NCI-H345 (cell line): ENCODE results near the gene RGL3.
A peak's percentile ranks its signal among the peaks of the same experiment; 100 is the strongest.
"Not testable (repeated sequence)": the region's sequence is repeated elsewhere in the genome, so short reads cannot be mapped to it uniquely, and the experiment has no call there.

Experiments used
- DNase-seq: peaks from one replicate; lab custom pipeline; 2025; lab: John Stamatoyannopoulos, UW

The RGL3 gene

DNA sequence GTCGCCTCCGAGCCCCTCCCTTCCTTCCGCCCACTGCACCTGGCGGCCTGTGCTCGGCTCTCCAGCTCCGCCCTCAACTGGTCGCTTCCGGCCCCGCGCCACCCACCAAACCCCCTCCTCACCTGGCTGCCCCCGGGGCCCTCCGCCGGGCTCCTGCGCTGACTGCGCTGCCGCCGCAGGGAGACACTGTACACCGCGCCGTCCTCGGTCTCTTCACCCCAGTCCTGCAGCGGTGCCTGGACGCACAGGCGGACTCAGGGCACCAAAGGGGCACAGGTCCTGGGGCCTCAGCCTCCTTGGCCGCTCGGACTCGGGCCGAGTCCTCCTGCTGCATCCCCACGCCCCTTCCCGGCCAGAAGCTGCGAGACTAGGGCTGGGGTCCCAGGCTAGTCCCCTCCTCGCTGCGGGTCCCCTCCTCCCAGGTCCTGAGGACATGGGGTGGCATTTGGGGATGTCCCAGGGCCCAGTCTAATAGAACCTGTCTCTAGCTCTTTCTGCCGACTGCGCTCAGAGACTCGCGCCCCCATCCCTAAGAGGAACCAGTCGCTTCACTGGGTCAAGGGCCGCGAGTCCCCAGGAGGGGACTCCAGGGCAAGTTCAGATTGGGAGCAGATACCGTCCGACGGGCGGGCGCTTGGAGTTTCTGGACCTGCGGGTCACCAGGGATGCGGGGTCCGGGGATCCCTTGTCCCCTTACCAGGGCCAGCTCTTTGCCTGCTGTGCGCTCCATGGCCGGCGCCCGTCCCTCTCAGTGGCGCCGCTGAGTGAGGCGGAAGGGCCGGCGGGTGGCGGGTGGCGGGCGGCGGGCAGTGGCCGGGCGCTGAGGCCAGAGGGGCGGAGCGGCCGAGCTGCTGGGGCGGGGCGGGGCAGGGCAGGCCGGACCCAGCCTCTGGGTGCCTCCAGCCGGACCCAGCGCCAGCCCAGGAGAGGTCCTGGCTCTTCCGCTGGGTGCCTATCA, at the start of gene RGL3:
Gene RGL3 (minus strand): TSS at position 766 of the 958 bp plus-strand sequence. CDS start 36 bp downstream, at position 730.
- peak; percentile 41 for DNase-seq

DNA sequence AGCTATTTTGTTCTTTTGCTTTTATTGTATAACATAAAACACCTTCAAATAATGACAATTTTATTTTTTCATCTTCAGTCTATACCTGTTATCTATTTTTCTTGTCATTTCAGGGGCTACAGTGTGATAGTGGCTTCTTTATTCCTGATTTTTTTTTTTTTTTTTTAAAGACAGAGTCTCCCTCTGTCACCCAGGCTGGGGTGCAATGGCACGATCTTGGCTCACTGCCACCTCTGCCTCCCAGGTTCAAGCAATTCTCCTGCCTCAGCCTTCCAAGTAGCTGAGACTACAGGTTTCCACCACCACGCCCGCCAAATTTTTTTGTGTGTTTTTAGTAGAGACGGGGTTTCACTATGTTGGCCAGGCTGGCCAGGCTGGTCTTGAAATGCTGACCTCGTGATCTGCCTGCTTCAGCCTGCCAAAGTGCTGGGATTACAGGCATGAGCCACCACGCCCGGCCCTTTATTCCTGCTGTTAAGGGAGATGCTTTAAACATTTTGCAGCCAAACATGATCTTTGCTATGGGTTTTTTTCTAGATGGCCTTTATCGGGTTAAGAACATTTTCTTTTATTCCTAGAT, 49.2 kb upstream of the RGL3 start:
- DNase-seq: not testable (repeated sequence)

DNA sequence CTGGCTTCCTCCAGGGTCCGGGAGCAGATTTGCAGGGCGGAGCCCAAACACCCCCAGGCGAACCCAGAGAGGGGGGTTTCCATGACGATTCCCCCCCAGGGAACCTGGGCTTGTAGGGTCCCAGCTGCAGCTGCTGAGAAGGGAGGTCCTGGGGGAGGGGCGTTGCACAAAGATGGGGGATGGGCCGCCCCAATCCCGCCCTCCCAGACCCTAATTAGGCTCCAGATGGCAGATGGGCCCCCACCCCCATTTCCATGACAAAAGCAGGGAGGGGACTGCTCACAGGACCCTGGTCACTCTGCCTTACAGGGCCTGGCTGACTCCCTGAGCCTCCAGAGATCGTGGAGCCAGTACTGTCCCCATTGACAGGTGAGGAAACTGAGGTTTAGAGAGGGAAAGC, 46.5 kb upstream of the RGL3 start:
- no peak for DNase-seq

DNA sequence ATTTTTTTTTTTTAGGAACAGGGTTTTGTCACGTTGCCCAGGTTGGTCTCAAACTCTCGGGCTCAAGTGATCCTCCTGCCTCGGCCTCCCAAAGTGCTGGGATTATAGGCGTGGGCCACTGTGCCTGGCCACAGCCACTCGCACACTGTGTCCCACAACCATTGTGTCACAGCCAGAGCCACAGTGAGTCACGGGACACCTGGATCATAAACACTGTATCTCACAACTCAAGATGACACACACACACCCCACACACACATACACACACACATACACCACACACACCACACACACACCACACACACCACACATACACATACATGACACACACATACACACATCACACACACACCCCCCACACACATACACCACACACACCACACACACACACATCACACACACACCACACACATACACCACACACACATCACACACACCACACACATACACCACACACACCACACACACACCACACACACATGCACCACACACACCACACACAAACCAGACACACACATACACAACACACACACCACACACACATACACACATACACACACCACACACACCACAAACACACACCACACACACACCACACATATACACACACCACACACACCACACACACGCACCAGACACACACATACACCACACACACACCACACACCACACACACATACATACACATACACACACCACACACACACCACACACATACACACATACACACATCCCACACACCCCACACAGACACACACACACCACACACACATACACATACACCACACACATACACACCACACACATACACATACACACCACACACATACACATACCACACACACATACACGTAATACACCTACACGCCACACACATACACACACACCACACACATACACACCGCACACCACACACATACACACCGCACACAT, 45.5 kb upstream of the RGL3 start:
- DNase-seq: no peak

DNA sequence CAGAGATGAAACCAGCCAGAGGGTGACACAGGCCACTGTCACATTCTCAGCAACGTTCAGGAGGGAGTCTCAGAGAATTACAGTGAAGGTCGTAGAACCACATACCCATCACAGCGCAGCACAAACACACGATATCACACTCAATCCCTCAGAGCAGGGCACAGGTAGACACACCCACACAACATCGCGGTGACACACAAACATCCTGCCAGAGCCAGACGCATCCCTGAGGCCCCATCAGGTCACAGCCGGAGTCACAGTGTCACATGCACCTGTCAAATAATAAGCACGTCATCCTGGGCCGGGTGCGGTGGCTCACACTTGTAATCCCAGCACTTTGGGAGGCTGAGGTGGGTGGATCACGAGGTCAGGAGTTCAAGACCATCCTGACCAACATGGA, 44.3 kb upstream of the RGL3 start:
- DNase-seq: no peak

GRCh38 chr19:11461453-11461852, 42.3 kb upstream of the RGL3 start:
- no peak for DNase-seq

- DNase-seq: no peak
Observed at GRCh38 chr19:11460207-11460606, 41.1 kb upstream of the RGL3 start.

- not testable (repeated sequence) for DNase-seq
Observed at GRCh38 chr19:11458912-11459311, 39.8 kb upstream of the RGL3 start.

DNA sequence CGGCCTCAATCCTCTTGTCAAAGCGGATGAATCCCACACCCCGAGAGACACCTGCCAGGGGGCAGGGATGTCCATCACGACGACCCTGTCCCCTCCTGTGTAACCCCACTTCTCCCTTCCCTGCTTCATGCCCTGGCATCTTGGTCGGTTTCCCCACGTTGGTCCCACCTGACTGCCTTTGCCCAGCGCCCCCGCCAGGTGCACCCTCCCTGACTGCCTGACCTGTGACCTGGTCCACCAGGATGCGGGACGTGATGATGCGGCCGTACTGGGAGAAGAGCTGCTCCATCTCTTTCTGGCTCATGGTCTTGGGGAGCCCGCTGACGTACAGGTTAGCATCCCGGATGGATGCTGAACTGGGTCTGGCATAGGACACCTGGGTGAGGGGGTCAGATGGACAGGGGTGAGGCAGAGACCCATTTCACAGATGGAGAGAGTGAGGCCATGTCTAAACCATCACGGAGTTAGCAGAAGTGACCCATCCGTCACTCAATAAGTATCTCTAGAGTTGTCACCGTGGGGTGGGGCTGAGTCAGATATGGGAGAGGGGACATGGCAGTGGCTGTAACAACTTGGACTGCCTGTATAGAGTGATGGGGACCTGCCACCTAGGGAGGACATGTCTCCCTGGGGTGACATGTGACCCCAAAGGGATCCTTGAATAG, 39.3 kb upstream of the RGL3 start:
- no peak for DNase-seq

- DNase-seq: no peak
Observed at GRCh38 chr19:11457831-11458230, 38.7 kb upstream of the RGL3 start.

- no peak for DNase-seq
Observed at GRCh38 chr19:11457115-11457514, 38.0 kb upstream of the RGL3 start.

DNA sequence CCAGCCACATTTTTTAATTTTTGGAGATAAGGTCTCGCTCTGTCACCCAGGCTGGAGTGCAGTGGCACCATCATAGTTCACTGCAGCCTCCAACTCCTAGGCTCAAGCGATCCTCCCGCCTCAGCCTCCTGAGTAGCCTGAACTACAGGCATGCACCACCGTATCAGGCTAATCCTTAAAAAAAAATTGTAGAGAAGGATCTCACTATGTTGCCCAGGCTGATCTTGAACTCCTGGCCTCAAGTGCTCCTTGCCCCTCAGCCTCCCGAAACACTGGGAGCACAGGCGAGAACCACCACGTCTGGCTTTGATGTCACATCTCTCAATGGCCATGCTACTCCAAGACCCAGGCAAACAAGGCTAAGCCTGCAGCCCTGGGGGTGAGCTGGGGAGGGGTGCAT, 37.5 kb upstream of the RGL3 start:
- no peak for DNase-seq

DNA sequence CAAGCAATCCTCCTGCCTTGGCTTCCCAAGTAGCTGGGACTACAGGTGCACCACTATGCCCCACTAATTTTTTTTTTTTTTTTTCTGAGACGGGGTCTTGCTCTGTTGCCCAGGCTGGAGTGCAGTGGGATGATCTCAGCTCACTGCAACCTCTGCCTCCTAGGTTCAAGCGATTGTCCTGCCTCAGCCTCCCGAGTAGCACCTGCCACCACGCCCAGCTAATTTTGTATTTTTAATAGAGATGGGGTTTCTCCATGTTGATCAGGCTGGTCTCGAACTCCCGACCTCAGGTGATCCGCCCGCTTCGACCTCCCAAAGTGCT, 36.1 kb upstream of the RGL3 start:
- DNase-seq: not testable (repeated sequence)

DNA sequence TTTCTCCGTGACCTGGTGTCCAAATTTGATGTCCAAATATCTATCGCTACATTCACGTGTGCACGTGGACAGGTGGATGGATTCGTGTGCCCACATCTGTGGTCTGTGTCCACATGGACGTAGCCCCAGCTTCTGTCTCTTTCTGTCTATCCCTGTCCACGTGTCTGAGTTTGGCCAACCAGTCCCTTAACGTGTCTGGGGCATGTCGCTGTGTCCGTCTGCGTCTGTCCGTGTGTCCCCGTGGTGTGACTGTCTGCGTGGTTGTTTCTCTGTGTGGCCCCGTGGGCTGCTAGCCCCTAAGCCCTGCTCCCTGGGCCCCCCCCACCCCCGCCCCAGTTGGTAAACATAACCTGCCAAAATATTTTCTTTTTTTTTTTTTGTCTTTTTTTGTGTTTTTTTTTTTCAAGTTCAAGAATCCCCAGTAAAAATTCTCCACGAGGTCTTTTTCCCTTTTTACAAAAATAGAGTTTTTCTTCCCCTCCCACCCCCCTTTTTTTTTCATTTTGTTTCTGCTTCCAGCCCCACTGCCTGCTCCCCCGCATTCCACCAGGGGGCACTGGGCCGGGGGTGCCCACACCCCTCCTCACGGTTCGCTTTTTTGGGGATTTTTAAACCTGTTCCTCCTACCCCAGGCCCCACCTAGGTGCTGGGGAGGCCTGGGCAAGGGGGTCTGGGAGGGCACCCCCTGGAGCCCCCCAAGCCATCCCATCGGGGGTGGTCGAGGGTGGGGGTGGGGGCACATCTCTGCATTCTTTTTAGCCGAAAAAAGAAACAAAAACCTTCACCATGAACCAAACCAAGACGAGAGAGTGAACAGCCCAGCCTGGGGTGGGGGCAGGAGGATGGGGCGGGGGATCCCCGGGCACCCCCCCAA, 34.6 kb upstream of the RGL3 start:
- no peak for DNase-seq

DNA sequence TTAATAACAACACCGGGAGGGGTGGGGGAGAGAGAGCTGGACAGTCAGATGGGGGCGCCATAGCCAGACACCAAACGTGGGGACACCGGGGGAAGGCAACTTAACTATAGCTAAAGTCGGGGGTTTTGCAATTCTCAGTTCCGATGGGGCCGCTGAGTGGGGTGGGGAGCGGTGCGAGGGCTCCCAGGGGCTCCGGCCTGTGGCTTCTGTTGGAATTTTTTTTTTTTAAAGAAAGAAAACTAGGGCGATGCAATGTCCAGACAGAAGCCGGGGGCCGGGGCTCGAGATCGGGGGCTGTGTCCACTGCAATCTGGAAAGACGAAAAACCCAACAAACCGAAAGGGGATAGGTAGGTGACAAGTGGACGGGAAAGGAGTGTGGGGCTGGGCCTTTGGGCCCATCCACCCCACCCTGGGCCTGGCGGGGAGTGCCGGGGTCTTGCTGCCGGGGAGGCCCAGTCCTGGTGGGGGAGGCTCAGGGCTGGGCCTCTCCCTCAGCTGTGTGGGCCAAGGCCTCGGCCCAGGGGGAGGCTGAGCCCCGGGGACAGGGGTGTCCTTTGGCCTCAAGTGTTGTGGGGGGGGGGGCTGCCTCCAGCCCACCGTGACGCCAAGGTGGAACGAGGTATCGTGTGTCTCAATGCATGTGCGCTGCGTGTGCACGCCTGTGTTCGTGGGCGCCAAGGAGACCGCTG, 33.7 kb upstream of the RGL3 start:
- DNase-seq: no peak

DNA sequence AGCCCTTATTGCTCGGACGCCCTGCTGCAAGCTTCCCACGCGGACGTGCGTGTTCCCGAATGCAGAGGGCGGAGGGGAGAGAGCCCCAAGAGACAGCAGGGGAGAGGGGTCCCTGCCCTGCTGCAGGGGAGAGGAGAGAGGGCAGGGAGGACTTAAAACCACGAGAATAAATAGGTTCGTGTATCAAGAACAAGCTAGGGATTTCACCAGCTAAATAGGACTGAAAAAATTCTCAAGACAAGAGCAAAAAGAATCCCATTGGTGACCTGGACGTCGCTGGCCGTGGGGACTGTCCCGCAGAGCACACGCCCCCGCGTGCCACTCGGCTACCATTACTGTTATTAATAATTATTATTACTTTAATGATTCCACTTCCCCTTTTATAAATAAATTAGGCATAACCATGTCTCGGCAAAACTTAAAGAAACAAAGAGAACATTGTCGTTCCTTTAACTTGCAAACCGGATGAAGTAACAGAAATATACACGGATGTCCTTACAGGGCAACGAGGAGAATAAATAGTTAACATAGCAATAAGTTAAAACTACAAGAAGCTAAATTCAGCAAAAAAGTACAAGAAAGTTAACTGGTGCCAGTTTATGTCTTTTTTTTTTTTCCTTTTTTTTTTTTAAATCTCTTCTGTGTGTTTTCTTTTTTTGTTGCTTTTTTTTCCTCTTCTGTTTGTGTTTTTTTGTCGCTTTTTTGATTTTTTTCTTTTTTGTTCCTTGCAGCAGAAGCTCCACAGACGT, 32.9 kb upstream of the RGL3 start:
- DNase-seq: no peak

DNA sequence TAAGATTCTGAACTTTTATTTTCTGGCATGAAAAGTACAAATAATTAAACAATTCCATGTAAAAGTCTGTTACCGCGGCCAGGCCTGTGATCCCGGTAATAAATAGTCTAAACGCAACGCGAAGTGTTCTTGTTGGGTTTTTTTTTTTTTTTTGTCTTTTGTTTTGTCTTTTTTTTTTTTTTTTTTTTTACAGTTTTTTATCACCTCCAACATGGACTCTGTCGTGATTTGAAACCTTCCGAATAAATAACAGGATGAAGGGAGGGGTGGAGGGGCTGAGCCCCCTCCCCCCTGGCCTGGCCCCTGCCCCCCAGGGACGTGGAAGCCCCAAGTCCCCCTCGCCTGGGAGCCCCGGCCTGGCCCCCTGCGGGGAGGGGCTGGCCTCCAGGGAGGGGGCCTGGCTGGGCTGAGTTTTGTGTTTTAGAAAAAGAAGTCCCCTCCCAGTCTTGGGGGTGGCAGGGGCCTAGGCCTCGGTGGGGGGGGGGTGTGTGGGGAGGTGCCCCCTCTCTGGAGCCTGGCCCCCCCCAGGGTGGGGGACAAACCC, 32.3 kb upstream of the RGL3 start:
- no peak for DNase-seq

- no peak for DNase-seq
Observed at GRCh38 chr19:11450570-11451326, 31.6 kb upstream of the RGL3 start.
